Measurements from ENCODE around the gene SCN5A.

GRCh38 chr3:38643592-38643991 is 5.9 kb downstream of the SCN5A start:
- TF ChIP-seq CTCF (optimal IDR thresholded peaks at IDR 0.05 in 1 of 3, IDR thresholded peaks at IDR 0.05 in 1 of 3, conservative IDR thresholded peaks at IDR 0.05 in 1 of 3; ENCODE audit: extremely low read depth in 1 of 3, insufficient read depth in 2 of 3, low read length in 3 of 3) (no peak), EZH2 (IDR thresholded peaks at IDR 0.05; ENCODE audit: low read length) (no peak)
